Fibroblast of lung (primary cell): Measurements from ENCODE around the gene KREMEN1. TPM values are rescaled to one million over a fixed set of nuclear protein-coding genes. Genes with fewer than 3 reads are reported as not detected.

Experiments
- DNase-seq, 2 donors: peaks; one replicate each; pipeline versions ENCODE4 v3.0.0 to v3.0.0-alpha.2; 2010; ENCODE audit warnings: low read depth in 2 of 2
- H2AFZ ChIP-seq: 2 replicates; pipeline ENCODE4 v1.5.1; 2012; ENCODE audit warnings: low read length, control low read depth, inconsistent platforms
- H3K27ac ChIP-seq: 2 replicates; pipeline ENCODE4 v1.5.1; 2011; ENCODE audit warnings: low read length, control low read depth; ENCODE audit not compliant: insufficient read depth
- H3K27me3 ChIP-seq: 2 replicates; pipeline ENCODE4 v1.5.1; 2011; ENCODE audit warnings: mild to moderate bottlenecking, low read length; ENCODE audit not compliant: control insufficient read depth, insufficient read depth
- H3K36me3 ChIP-seq: 2 replicates; pipeline ENCODE4 v1.5.1; 2011; ENCODE audit warnings: low read length; ENCODE audit not compliant: control insufficient read depth, insufficient read depth
- H3K4me1 ChIP-seq: 2 replicates; pipeline ENCODE4 v1.5.1; 2011; ENCODE audit warnings: low read length; ENCODE audit not compliant: control insufficient read depth, insufficient read depth; ENCODE audit errors: extremely low read depth
- H3K4me2 ChIP-seq: 2 replicates; pipeline ENCODE4 v1.5.1; 2011; ENCODE audit warnings: low read length, control low read depth; ENCODE audit not compliant: insufficient read depth; ENCODE audit errors: extremely low read depth
- H3K4me3 ChIP-seq, 4 experiments: fragments of 200-600 bp in 1 of 4; sonication (generic) in 1 of 4; replicated peaks in 1 of 4; 2 replicates each; pipeline ENCODE4 v1.5.1; 2011 to 2016; ENCODE audit warnings: low read length in 4 of 4, low read depth in 3 of 4, mild to moderate bottlenecking in 3 of 4, control low read depth in 2 of 4, inconsistent platforms in 1 of 4, mixed read lengths in 1 of 4; ENCODE audit not compliant: insufficient read depth in 1 of 4; ENCODE audit errors: control extremely low read depth in 1 of 4
- H3K79me2 ChIP-seq: 2 replicates; pipeline ENCODE4 v1.5.1; 2012; ENCODE audit warnings: mild to moderate bottlenecking, low read length, inconsistent platforms; ENCODE audit not compliant: control insufficient read depth, insufficient read depth
- H3K9ac ChIP-seq: 2 replicates; pipeline ENCODE4 v1.5.1; 2011; ENCODE audit warnings: mild to moderate bottlenecking, low read length, control low read depth; ENCODE audit not compliant: insufficient read depth
- H3K9me3 ChIP-seq: 2 replicates; pipeline ENCODE4 v1.5.1; 2012; ENCODE audit warnings: low read depth, low read length; ENCODE audit not compliant: control insufficient read depth, insufficient read depth
- H4K20me1 ChIP-seq: 2 replicates; pipeline ENCODE4 v1.5.1; 2011; ENCODE audit warnings: low read length; ENCODE audit not compliant: control insufficient read depth, insufficient read depth; ENCODE audit errors: extremely low read depth
- CTCF ChIP-seq, 2 donors: IDR thresholded peaks in 1 of 2; conservative IDR thresholded peaks in 1 of 2; 1 replicate in 1 of 2; 2 replicates in 1 of 2; pipeline ENCODE4 v1.5.1; 2011 to 2012; ENCODE audit warnings: low read length in 2 of 2, control low read depth in 1 of 2, inconsistent platforms in 1 of 2, low read depth in 1 of 2, mild to moderate bottlenecking in 1 of 2
- EZH2 ChIP-seq: IDR thresholded peaks from 2 replicates; pipeline ENCODE4 v1.5.1; 2012; ENCODE audit warnings: low read length, control low read depth, mild to moderate bottlenecking; ENCODE audit errors: missing control alignments
- polyA plus RNA-seq, 2 donors: library from polyadenylated mRNA; depleted of rRNA in 1 of 2; stranded (reverse) in 1 of 2; unstranded in 1 of 2; fragments of >200 nt; gene quantifications; 2 replicates each; pipeline ENCODE4 v1.2.1, GENCODE V29; 2011 to 2012; ENCODE audit warnings: missing spikeins in 1 of 2
- total RNA-seq: library from RNA; depleted of rRNA; stranded (reverse); fragments of >200 nt; gene quantifications from 2 replicates; pipeline ENCODE4 v1.2.1, GENCODE V29; 2014

The KREMEN1 gene
- total and polyA plus RNA-seq, 2 donors (not counting 1 experiment from before 2014, with no cell fraction given), result 7.0 to 12.9 TPM

- H2AFZ ChIP-seq, result no peak overlapping the region
- H3K4me2 ChIP-seq, result no peak overlapping the region
- DNase-seq, result no peak
- H3K4me3 ChIP-seq, result no peak overlapping the region
- no peak overlapping the region for H3K27ac ChIP-seq
- no peaks in the 10 kb centered on the region for H4K20me1 ChIP-seq
- no peaks in the 10 kb centered on the region for H3K9me3 ChIP-seq
- no peaks in the 10 kb centered on the region for H3K4me1 ChIP-seq
- TF ChIP-seq CTCF (conservative IDR thresholded peaks at IDR 0.05 in 1 of 2, IDR thresholded peaks at IDR 0.05 in 1 of 2; ENCODE audit: low read depth in 1 of 2, low read length in 2 of 2) (no peak), EZH2 (no peak)
- H3K79me2 ChIP-seq, result no peaks in the 10 kb centered on the region
- peaks cover 33% of the 10 kb centered on the region for H3K27me3 ChIP-seq
- H3K9ac ChIP-seq, result no peak overlapping the region
- H3K36me3 ChIP-seq, result no peaks in the 10 kb centered on the region
These were observed 136.2 kb downstream of the KREMEN1 start for GRCh38 chr22:29208879-29209623.

GRCh38 chr22:29209624-29209929 is 136.7 kb downstream of the KREMEN1 start:
- H3K4me1 ChIP-seq, result no peaks in the 10 kb centered on the region
- no peak overlapping the region for H3K4me2 ChIP-seq
- H3K27me3 ChIP-seq, result peaks cover 33% of the 10 kb centered on the region
- H3K9me3 ChIP-seq, result no peaks in the 10 kb centered on the region
- H3K79me2 ChIP-seq, result no peaks in the 10 kb centered on the region
- DNase-seq, result no peak
- no peaks in the 10 kb centered on the region for H4K20me1 ChIP-seq
- H2AFZ ChIP-seq, result no peak overlapping the region
- H3K4me3 ChIP-seq, result no peak overlapping the region
- no peaks in the 10 kb centered on the region for H3K36me3 ChIP-seq
- TF ChIP-seq CTCF (conservative IDR thresholded peaks at IDR 0.05 in 1 of 2, IDR thresholded peaks at IDR 0.05 in 1 of 2; ENCODE audit: low read depth in 1 of 2, low read length in 2 of 2) (no peak), EZH2 (no peak)
- no peak overlapping the region for H3K9ac ChIP-seq
- H3K27ac ChIP-seq, result no peak overlapping the region

- Histone ChIP-seq H3K9ac (no peak overlapping the region), H2AFZ (no peak overlapping the region)
These were observed 138.2 kb downstream of the KREMEN1 start for GRCh38 chr22:29211066-29211465.

More at GRCh38 chr22:29211066-29211465, 138.2 kb downstream of the KREMEN1 start:
- H3K4me1 ChIP-seq, result no peaks in the 10 kb centered on the region
- H3K36me3 ChIP-seq, result no peaks in the 10 kb centered on the region
- H4K20me1 ChIP-seq, result no peaks in the 10 kb centered on the region
- no peak overlapping the region for H3K27ac ChIP-seq
- no peaks in the 10 kb centered on the region for H3K9me3 ChIP-seq
- no peak overlapping the region for H3K4me2 ChIP-seq
- DNase-seq, result no peak
- H3K4me3 ChIP-seq, result no peak overlapping the region
- no peak for TF ChIP-seq CTCF (conservative IDR thresholded peaks at IDR 0.05 in 1 of 2, IDR thresholded peaks at IDR 0.05 in 1 of 2; ENCODE audit: low read depth in 1 of 2, low read length in 2 of 2)
- TF ChIP-seq EZH2, result no peak
- H3K27me3 ChIP-seq, result peaks cover 23% of the 10 kb centered on the region
- no peaks in the 10 kb centered on the region for H3K79me2 ChIP-seq
